ENCODE data around the gene SPECC1. TPM values are rescaled to one million over a fixed set of nuclear protein-coding genes. Genes with fewer than 3 reads are reported as not detected.

SPECC1 gene
- polyA plus RNA-seq, 1 of the 3 experiments (the other 2 are of a cell fraction) = 11.2 TPM

- TF ChIP-seq, protein P1, sequence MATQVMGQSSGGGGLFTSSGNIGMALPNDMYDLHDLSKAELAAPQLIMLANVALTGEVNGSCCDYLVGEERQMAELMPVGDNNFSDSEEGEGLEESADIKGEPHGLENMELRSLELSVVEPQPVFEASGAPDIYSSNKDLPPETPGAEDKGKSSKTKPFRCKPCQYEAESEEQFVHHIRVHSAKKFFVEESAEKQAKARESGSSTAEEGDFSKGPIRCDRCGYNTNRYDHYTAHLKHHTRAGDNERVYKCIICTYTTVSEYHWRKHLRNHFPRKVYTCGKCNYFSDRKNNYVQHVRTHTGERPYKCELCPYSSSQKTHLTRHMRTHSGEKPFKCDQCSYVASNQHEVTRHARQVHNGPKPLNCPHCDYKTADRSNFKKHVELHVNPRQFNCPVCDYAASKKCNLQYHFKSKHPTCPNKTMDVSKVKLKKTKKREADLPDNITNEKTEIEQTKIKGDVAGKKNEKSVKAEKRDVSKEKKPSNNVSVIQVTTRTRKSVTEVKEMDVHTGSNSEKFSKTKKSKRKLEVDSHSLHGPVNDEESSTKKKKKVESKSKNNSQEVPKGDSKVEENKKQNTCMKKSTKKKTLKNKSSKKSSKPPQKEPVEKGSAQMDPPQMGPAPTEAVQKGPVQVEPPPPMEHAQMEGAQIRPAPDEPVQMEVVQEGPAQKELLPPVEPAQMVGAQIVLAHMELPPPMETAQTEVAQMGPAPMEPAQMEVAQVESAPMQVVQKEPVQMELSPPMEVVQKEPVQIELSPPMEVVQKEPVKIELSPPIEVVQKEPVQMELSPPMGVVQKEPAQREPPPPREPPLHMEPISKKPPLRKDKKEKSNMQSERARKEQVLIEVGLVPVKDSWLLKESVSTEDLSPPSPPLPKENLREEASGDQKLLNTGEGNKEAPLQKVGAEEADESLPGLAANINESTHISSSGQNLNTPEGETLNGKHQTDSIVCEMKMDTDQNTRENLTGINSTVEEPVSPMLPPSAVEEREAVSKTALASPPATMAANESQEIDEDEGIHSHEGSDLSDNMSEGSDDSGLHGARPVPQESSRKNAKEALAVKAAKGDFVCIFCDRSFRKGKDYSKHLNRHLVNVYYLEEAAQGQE (IDR thresholded peaks at IDR 0.05; ENCODE audit: low read depth, low read length) = no peak
- TF ChIP-seq TEAD4 (IDR thresholded peaks at IDR 0.05; ENCODE audit: borderline replicate concordance, insufficient read depth) = no peak
- TF ChIP-seq, protein P2, sequence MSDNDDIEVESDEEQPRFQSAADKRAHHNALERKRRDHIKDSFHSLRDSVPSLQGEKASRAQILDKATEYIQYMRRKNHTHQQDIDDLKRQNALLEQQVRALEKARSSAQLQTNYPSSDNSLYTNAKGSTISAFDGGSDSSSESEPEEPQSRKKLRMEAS (IDR thresholded peaks at IDR 0.05; ENCODE audit: low read depth) = no peak
- no peak for TF ChIP-seq EZH2phosphoT487 (IDR thresholded peaks at IDR 0.05; ENCODE audit: borderline replicate concordance, low read depth)
- TF ChIP-seq SMC3 (IDR thresholded peaks at IDR 0.05; ENCODE audit: low read depth, low read length) = no peak
- TF ChIP-seq, protein P3, sequence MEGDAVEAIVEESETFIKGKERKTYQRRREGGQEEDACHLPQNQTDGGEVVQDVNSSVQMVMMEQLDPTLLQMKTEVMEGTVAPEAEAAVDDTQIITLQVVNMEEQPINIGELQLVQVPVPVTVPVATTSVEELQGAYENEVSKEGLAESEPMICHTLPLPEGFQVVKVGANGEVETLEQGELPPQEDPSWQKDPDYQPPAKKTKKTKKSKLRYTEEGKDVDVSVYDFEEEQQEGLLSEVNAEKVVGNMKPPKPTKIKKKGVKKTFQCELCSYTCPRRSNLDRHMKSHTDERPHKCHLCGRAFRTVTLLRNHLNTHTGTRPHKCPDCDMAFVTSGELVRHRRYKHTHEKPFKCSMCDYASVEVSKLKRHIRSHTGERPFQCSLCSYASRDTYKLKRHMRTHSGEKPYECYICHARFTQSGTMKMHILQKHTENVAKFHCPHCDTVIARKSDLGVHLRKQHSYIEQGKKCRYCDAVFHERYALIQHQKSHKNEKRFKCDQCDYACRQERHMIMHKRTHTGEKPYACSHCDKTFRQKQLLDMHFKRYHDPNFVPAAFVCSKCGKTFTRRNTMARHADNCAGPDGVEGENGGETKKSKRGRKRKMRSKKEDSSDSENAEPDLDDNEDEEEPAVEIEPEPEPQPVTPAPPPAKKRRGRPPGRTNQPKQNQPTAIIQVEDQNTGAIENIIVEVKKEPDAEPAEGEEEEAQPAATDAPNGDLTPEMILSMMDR (IDR thresholded peaks at IDR 0.05) = no peak
- TF ChIP-seq RCOR1 (IDR thresholded peaks at IDR 0.05; ENCODE audit: low read length) = no peak
- no peak for TF ChIP-seq PBX3 (IDR thresholded peaks at IDR 0.05)
- no peak for TF ChIP-seq NRF1 (IDR thresholded peaks at IDR 0.05; ENCODE audit: low read depth, low read length)
- no peak for TF ChIP-seq RXRA (IDR thresholded peaks at IDR 0.05; ENCODE audit: borderline replicate concordance, low read depth)
- CTCF ChIA-PET = interaction anchor here (1.7 to 3.7 kb wide), 5 partner anchors 10 to 103 kb away, joined by 3 to 24 read pairs (median 7); partner anchors contain the start of gene SPECC1
- Histone ChIP-seq H2AFZ (ENCODE audit: low read depth) (no peak overlapping the region), H3K36me3 (replicated peaks in 1 of 2; ENCODE audit: control insufficient read depth in 1 of 2, insufficient read depth in 2 of 2, low read length in 1 of 2) (no peaks in the 10 kb centered on the region), H3K9ac (no peak overlapping the region), H3K27ac (ENCODE audit: low read depth in 2 of 2, low read length in 1 of 2) (no peak overlapping the region), H3F3A (replicated peaks; ENCODE audit: insufficient read depth) (peaks cover 4% of the 10 kb centered on the region), H3K4me1 (ENCODE audit: control insufficient read depth in 1 of 2, insufficient read depth in 2 of 2, low read depth in 1 of 2, low read length in 1 of 2) (peaks cover 0 to 10% of the 10 kb centered on the region in 2 experiments; a peak in 1 of 4 replicates), H3K27me3 (ENCODE audit: insufficient read depth) (no peaks in the 10 kb centered on the region), H3K79me2 (ENCODE audit: insufficient read depth) (no peaks in the 10 kb centered on the region), H3K9me3 (no peaks in the 10 kb centered on the region), H3K9me2 (no peaks in the 10 kb centered on the region), H3K4me2 (no peak overlapping the region), H3K4me3 (ENCODE audit: low read depth in 2 of 2, low read length in 1 of 2) (no peak overlapping the region), H4K20me1 (ENCODE audit: insufficient read depth) (no peaks in the 10 kb centered on the region)
- POLR2A ChIA-PET = no interaction called here
- no peak for DNase-seq
- 89% methylated on average over 3 of the region's 8 CpGs for WGBS (ENCODE audit: low lambda C conversion rate)
Measured at GRCh38 chr17:20096430-20096829, 87.3 kb downstream of the SPECC1 start.
